SU-DHL-6 (cell line): ENCODE measurements around the gene WDR73.

Experiments
- CTCF ChIP-seq: fragments of 200-600 bp; sonication (generic); IDR thresholded peaks from one replicate; pipeline ENCODE4 v1.5.1; 2017; ENCODE audit warnings: antibody characterized with exemption, mild to moderate bottlenecking, low read length, moderate library complexity; ENCODE audit not compliant: insufficient read depth, poor library complexity, severe bottlenecking
- EZH2phosphoT487 ChIP-seq: fragments of 200-600 bp; sonication (generic), shearing (Covaris generic); conservative IDR thresholded peaks from 2 replicates; pipeline ENCODE4 v1.6.1; 2018; ENCODE audit warnings: mild to moderate bottlenecking, antibody characterized with exemption, low read length, moderate library complexity, mixed read lengths

- TF ChIP-seq CTCF = no peak
- TF ChIP-seq EZH2phosphoT487 = no peak
Observed at GRCh38 chr15:84597296-84597695, 56.8 kb downstream of the WDR73 start.
